ENCODE results near the gene LRRC8B. TPM values are rescaled to one million over a fixed set of nuclear protein-coding genes. Genes with fewer than 3 reads are reported as not detected.
"Not testable (repeated sequence)": the region's sequence is repeated elsewhere in the genome, so short reads cannot be mapped to it uniquely, and the experiment has no call there.

The LRRC8B gene
- total RNA-seq, 1 experiment from 2014 or later: 10.0 TPM

GRCh38 chr1:89575207-89575606, 50.6 kb downstream of the LRRC8B start:
- no peak for DNase-seq (ENCODE audit: low spot score)
- in situ Hi-C loops (cut with HindIII; ENCODE audit: low sequenced_read_pairs): no loop called here

GRCh38 chr1:89576013-89576412, 51.4 kb downstream of the LRRC8B start:
- in situ Hi-C loops (cut with HindIII; ENCODE audit: low sequenced_read_pairs): no loop called here
- DNase-seq (ENCODE audit: low spot score): no peak

GRCh38 chr1:89578151-89578550, 53.5 kb downstream of the LRRC8B start:
- in situ Hi-C loops (cut with HindIII; ENCODE audit: low sequenced_read_pairs): no loop called here
- no peak for DNase-seq (ENCODE audit: low spot score)

- DNase-seq (ENCODE audit: low spot score): no peak
- in situ Hi-C loops (cut with HindIII; ENCODE audit: low sequenced_read_pairs): no loop called here
Observed at GRCh38 chr1:89578946-89579684, 54.5 kb downstream of the LRRC8B start.

GRCh38 chr1:89580036-89580435, 55.4 kb downstream of the LRRC8B start:
- in situ Hi-C loops (cut with HindIII; ENCODE audit: low sequenced_read_pairs): no loop called here

GRCh38 chr1:89581859-89582258, 57.2 kb downstream of the LRRC8B start:
- in situ Hi-C loops (cut with HindIII; ENCODE audit: low sequenced_read_pairs): no loop called here
- no peak for DNase-seq (ENCODE audit: low spot score)

More at GRCh38 chr1:89580036-89580435, 55.4 kb downstream of the LRRC8B start:
- DNase-seq (ENCODE audit: low spot score): no peak

- in situ Hi-C loops (cut with HindIII; ENCODE audit: low sequenced_read_pairs): no loop called here
- DNase-seq (ENCODE audit: low spot score): no peak
Observed at GRCh38 chr1:89582571-89582970, 57.9 kb downstream of the LRRC8B start.

GRCh38 chr1:89584211-89584610, 59.6 kb downstream of the LRRC8B start:
- in situ Hi-C loops (cut with HindIII; ENCODE audit: low sequenced_read_pairs): no loop called here
- DNase-seq (ENCODE audit: low spot score): no peak

- in situ Hi-C loops (cut with HindIII; ENCODE audit: low sequenced_read_pairs): no loop called here
- no peak for DNase-seq (ENCODE audit: low spot score)
Observed at GRCh38 chr1:89584781-89585180, 60.2 kb downstream of the LRRC8B start.

GRCh38 chr1:89587729-89588161, 63.1 kb downstream of the LRRC8B start:
- no peak for DNase-seq (ENCODE audit: low spot score)
- in situ Hi-C loops (cut with HindIII; ENCODE audit: low sequenced_read_pairs): no loop called here

- no peak for DNase-seq (ENCODE audit: low spot score)
- in situ Hi-C loops (cut with HindIII; ENCODE audit: low sequenced_read_pairs): no loop called here
Observed at GRCh38 chr1:89588480-89588879, 63.9 kb downstream of the LRRC8B start.

- in situ Hi-C loops (cut with HindIII; ENCODE audit: low sequenced_read_pairs): no loop called here
- no peak for DNase-seq (ENCODE audit: low spot score)
Observed at GRCh38 chr1:89589515-89589914, 64.9 kb downstream of the LRRC8B start.

GRCh38 chr1:89590341-89591080, 65.9 kb downstream of the LRRC8B start:
- in situ Hi-C loops (cut with HindIII; ENCODE audit: low sequenced_read_pairs): no loop called here
- DNase-seq (ENCODE audit: low spot score): no peak

GRCh38 chr1:89592861-89593302, 68.3 kb downstream of the LRRC8B start:
- in situ Hi-C loops (cut with HindIII; ENCODE audit: low sequenced_read_pairs); DNase-seq (ENCODE audit: low spot score): not testable (repeated sequence)

- no peak for DNase-seq (ENCODE audit: low spot score)
- in situ Hi-C loops (cut with HindIII; ENCODE audit: low sequenced_read_pairs): no loop called here
Observed at GRCh38 chr1:89594096-89594740, 69.6 kb downstream of the LRRC8B start.

- no peak for DNase-seq (ENCODE audit: low spot score)
- in situ Hi-C loops (cut with HindIII; ENCODE audit: low sequenced_read_pairs): no loop called here
Observed at GRCh38 chr1:89596698-89597097, 72.1 kb downstream of the LRRC8B start.

GRCh38 chr1:89598450-89599331, 74.1 kb downstream of the LRRC8B start:
- peak; percentile 54 for DNase-seq (ENCODE audit: low spot score)
- in situ Hi-C loops (cut with HindIII; ENCODE audit: low sequenced_read_pairs): no loop called here

GRCh38 chr1:89599332-89599630, 74.7 kb downstream of the LRRC8B start:
- DNase-seq (ENCODE audit: low spot score): no peak
- in situ Hi-C loops (cut with HindIII; ENCODE audit: low sequenced_read_pairs): no loop called here

- in situ Hi-C loops (cut with HindIII; ENCODE audit: low sequenced_read_pairs): no loop called here
- DNase-seq (ENCODE audit: low spot score): no peak
Observed at GRCh38 chr1:89600451-89601224, 76.0 kb downstream of the LRRC8B start.
